GM21390 (cell line): ENCODE measurements around the gene VPS35L.

Source experiments
- ATAC-seq: cut with Tn5 transposase; IDR thresholded peaks from one replicate; pipeline ENCODE4 v1.9.1; 2021; ENCODE audit not compliant: unreplicated experiment

VPS35L gene

DNA sequence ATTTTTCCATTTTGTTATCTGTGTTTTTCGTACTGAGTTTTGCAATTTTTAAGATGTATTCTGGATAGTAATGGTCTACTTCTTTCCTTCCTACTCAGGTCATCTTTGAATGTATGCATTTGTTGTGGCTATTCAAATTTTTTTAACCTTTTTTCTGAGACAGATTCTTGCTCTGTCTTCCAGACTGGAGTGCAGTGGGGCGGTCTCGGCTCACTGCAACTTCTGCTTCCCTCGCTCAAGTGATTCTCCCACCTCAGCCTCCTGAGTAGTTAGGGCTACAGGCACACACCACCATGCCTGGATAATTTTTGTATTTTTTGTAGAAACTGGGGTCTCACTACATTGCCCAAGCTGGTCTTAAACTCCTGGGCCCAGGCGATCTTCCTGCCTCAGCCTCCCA is 33.6 kb downstream of the VPS35L start:
- no peak for ATAC-seq

- no peak for ATAC-seq
Observed at GRCh38 chr16:19589771-19590302, 34.3 kb downstream of the VPS35L start.

DNA sequence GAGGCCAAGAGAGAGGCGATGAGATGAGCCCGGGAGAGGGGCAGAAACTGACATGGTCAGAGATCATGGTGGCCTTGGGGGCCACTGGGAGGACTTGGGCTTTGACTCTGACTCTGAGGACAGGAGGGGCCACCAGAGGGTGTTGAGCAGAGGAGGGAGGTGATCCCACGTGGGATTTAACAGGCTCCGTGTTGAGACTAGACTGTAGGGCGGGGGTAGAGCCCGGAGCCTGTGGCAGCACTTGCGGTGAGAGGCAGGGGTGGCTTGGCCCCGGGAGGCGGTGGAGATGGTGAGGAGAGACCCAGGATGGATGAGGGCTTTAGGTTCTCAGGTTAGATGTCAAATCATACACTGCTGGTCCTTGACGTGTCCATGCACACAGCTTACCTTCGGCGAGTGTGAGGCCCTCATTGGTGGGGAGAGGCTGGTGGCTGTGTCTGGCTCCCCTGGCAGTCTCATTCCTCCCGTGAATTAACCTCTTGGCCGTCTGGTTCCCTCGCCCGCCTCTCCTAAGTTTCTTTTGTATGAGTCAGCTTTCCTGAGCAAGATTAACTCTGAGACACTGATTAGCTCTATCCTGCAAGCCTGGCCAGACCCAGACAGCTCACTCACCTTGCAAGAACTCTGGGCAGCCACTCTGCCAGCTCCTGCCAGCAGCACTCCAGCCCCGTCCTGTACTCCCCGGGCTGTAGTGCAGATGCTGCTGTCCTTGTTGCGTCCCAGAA is 39.7 kb downstream of the VPS35L start:
- ATAC-seq = no peak

DNA sequence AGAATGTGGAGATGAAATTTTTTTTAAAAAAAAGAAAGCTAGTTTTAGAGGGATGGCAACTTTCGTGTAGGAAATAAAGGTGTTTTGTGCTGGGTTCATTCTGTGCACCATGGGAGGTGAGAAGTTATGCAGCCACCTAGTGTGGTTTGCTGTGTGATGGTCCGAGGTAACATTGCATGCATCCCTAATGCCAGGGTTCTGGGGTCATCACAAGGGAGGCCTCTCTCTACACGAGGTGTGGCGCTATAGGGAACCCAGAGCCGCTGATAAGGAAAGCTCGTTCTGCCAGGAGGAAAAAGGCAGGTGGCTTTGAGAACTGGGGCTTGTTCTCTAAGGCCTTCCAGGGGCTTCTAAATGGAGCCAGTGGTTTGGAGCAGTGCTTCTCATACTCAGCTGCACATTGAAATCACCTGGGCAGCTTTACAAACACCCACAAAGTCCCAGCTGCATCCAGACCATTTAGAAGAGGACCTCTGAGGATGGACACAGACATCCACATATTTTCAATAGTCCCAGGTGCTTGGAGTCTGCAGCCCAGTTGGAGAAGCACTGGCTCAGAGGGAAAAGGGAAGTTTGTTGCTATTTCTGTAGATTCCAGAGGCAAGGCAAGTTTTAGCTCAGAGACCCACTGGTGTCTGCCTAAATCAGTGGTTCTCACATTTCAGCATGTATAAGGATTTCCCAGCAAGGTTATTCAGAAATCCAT is 43.5 kb downstream of the VPS35L start:
- no peak for ATAC-seq

DNA sequence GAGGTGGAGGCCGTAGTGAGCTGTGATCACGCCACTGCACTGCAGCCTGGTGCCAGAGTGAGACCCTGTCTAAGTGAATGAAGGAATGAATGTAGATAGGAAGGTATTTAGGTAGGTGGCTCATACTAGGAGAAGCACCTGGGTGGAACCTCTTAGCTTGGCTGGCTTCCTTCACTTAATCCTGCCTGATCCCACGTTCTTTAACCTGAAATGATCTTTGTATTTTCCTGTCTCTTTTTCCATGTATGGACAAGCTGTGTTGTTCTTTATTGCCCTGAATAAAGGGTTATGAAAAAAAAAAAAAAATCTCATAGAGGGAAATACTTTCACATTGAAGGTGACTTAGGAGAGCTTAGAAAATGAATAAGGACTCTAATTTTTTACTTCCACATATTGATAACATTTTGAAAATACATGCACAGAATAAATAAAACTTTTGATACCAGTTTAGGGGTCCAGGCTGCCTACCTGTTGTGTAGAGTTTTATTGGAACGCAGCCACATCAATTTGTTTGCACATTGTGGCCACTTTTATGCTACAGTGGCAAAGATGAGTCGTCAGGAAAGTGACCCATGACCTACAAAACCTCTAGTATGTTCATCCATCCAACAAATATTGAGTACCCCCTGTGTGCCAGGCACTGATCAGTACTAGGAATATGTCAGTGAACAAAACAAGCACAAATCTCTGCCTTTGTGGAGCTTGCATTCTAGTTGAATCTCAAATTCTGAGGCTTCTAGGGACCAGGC is 44.6 kb downstream of the VPS35L start:
- ATAC-seq = no peak

GRCh38 chr16:19601083-19601976 is 45.8 kb downstream of the VPS35L start:
- no peak for ATAC-seq

DNA sequence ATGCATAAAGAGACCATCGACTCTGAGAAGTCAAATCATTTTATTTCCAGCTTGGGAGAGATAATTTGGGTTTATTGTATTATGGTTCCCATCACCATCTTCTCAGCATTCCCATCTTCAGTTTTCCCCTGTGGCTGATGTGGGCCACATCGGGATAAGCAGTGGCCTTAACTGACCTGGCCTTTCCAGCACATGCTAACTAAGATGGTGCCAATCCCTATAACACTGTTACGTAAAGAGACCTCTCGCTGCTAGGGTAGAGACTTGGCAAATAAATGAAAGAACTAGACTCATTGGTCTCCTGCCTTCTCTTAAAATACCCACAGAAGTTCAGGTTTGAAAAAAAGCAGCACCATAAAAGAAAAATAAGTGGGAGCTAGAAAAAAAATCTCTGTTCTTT is 49.4 kb downstream of the VPS35L start:
- no peak for ATAC-seq

GRCh38 chr16:19605701-19606100 is 50.2 kb downstream of the VPS35L start:
- no peak for ATAC-seq

- no peak for ATAC-seq
Observed at GRCh38 chr16:19607616-19608280, 52.2 kb downstream of the VPS35L start.

DNA sequence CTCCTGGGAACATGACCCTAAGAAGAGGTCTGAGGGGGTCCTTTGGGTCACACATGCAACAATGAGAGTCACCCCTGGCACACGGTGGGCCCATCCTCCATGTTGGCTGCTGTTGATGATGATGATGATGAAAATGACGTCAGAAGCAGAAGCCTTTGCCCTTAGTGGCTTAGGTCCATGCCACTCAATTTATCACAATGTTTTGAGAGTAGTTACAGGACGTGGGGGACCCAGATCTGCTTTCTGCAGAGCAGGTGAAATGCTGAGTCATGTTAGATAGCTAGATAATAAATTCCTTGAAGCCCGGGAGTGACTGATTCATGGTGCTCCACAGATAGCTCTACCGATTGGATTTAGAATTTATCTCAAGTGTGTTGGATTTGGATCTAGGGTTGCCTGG is 53.9 kb downstream of the VPS35L start:
- ATAC-seq = no peak

- no peak for ATAC-seq
Observed at GRCh38 chr16:19610200-19610599, 54.7 kb downstream of the VPS35L start.

DNA sequence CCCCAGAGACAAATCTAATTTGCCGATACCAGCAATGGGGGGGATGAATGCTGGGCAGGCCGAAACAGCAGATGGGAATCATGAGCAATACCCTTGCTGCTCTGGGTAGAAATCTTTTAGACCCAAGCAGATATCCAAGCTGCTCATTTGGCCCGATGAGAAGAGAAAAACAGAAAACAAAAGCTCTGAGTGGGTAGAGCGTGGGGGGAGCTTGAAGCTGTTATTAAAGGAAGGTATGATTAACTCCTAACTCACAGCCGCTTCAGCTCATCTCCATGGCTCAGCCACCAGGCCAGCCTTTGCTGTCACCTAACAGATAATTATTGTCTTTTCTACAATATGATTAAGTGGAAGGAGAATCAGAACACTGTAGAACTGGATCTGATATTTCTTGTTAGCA is 58.3 kb downstream of the VPS35L start:
- ATAC-seq = no peak

GRCh38 chr16:19616241-19616640 is 60.7 kb downstream of the VPS35L start:
- no peak for ATAC-seq

DNA sequence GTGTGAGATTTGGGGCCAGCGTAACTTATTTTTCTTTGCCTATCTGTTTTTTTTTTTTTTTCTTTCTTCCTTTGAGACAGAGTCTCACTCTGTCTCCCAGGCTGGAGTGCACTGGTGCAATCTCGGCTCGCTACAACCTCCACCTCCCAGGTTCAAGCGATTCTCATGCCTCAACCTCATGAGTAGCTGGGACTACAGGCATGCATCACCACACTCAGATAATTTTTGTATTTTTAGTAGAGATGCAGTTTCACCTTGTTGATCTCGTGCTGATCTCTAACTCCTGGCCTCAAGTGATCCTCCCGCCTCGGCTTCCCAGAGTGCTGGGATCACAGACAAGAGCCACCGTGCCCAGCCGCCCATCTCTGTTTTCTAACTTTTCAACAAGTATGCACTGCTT is 63.4 kb downstream of the VPS35L start:
- no peak for ATAC-seq

DNA sequence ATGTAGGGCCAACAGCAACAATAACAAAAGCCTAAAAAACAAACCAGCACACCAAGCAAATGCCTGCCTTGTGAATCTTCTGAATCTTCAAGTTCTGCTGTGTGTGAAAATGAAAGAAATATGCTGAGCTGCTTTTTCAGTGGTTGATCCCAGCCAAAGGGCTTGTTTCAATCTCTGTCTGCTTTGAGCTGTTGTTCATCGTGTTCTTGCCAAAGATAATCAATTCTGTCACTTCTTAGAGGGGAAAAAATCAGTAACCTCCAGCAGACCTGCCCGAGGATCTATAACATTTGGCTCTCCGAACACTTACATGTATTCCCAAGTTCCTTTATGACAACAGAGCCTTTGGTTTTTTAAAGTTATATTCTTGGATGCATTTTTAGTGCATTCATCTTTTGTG is 65.9 kb downstream of the VPS35L start:
- ATAC-seq = no peak

GRCh38 chr16:19625039-19625438 is 69.5 kb downstream of the VPS35L start:
- ATAC-seq = no peak

DNA sequence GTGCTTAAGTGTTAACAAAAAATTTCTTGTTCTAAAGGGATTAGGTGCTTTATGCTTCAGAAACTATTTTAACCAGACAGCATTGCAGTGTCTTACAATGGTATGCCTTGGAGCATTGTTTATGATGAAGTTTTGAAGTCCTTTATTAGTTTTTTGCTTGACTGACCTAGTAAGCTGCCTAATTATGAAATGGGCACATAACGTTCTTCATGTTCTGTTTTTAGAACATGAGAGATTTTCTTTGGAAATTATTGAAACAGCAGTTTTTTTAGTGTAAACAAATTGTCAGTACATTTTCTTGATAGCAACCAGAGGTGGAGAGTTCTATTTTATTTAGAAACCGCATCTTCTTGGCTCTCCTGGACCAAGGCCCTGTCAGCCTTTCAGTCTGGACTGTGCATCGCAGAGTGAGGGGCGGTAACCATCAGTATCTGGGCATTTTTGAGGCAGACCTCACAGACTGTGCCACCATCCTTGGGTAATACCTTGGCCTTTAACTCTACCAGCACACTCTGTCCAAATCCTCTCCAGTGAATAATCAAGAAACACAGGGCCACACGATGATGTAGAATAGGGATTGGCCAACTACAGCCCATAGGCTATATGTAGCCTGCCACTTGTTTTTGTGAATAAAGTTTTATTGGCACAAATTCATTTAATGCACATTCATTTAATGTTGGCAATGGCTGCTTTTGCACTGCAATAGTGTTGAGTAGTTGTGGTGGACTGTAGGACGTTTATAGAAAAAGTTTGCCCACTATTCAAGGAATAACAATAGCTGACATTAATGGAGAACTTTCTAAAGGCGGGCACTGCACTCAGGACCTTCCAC is 81.1 kb downstream of the VPS35L start:
- no peak for ATAC-seq

DNA sequence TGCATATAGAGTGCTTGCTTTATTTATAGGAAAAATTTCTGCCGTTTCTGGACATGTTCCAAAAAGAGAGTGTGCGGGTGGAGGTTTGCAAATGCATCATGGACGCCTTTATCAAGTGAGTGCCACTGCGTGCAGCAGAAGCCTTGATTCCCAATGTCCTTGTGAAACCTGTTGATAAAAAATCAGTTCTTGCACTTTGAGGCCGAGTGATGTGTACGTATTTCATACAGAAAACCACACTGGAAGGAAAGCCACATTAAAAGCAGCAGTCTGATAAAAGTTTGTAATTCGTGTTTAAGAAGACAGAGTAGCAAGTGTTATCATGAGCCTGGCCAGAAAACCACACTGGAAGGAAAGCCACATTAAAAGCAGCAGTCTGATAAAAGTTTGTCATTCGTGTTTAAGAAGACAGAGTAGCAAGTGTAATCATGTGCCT is 84.5 kb downstream of the VPS35L start:
- ATAC-seq = no peak

DNA sequence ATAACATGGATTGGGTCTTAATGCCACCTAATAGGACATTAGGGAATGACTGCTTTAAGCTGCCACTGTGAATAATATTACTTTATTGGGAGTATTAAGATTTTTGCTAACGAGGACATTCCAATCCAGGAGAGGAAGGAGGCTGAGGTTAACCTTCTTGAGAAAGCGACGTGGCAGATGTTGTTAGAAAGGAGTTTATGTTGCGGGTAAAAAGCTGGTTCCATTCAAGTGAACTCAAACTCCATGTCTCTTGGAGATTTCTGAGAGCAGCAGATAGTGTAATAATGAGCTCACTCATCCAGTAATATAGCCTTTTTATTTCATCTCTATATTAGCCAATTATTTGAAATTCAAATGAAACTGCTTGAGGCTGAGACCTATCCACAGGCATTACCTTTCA is 87.0 kb downstream of the VPS35L start:
- no peak for ATAC-seq
